ENCODE measurements around the gene PILRA. TPM values are rescaled to one million over a fixed set of nuclear protein-coding genes. Genes with fewer than 3 reads are reported as not detected.
A peak's percentile ranks its signal among the peaks of the same experiment; 100 is the strongest.

PILRA gene
- total RNA-seq, 2 experiments from 2014 or later = 0.68 TPM

- Mint-ChIP-seq H3K27ac (peak overlapping the region; percentile 99), H3K27me3 (peaks cover 11% of the 10 kb centered on the region), H3K4me3 (peak overlapping the region; percentile 98), H3K4me1 (peaks cover 42% of the 10 kb centered on the region), H3K9me3 (no peaks in the 10 kb centered on the region), H3K36me3 (peaks cover 49% of the 10 kb centered on the region)
- peak; percentile 100 for DNase-seq
These were observed 55.8 kb downstream of the PILRA start for GRCh38 chr7:100428967-100429636.

GRCh38 chr7:100429637-100430492 is 56.6 kb downstream of the PILRA start, which contains the start of gene MEPCE:
Gene MEPCE (plus strand): TSS chr7:100429831. CDS start chr7:100430019, 188 bp downstream.
- peak; percentile 95 for DNase-seq
- H3K9me3 Mint-ChIP-seq = no peaks in the 10 kb centered on the region
- peak within 1 kb of the TSS; percentile 99 for H3K27ac Mint-ChIP-seq
- H3K36me3 Mint-ChIP-seq = peaks cover 56% of the 10 kb centered on the region
- H3K4me1 Mint-ChIP-seq = peaks cover 50% of the 10 kb centered on the region
- peaks cover 11% of the 10 kb centered on the region for H3K27me3 Mint-ChIP-seq
- peak within 1 kb of the TSS; percentile 98 for H3K4me3 Mint-ChIP-seq

GRCh38 chr7:100430493-100431285 is 57.4 kb downstream of the PILRA start:
- peak; percentile 48 for DNase-seq
- Mint-ChIP-seq H3K4me1 (peaks cover 55% of the 10 kb centered on the region), H3K9me3 (no peaks in the 10 kb centered on the region), H3K27ac (peak overlapping the region; percentile 95), H3K4me3 (peak overlapping the region; percentile 93), H3K27me3 (peaks cover 11% of the 10 kb centered on the region), H3K36me3 (peaks cover 63% of the 10 kb centered on the region)

GRCh38 chr7:100431286-100431735 is 58.0 kb downstream of the PILRA start:
- Mint-ChIP-seq H3K4me1 (peaks cover 55% of the 10 kb centered on the region), H3K27ac (peak overlapping the region; percentile 95), H3K4me3 (peak overlapping the region; percentile 93), H3K9me3 (no peaks in the 10 kb centered on the region), H3K27me3 (peaks cover 11% of the 10 kb centered on the region), H3K36me3 (peaks cover 64% of the 10 kb centered on the region)
- DNase-seq = no peak

- DNase-seq = no peak
- Mint-ChIP-seq H3K27ac (peak overlapping the region; percentile 95), H3K27me3 (peaks cover 11% of the 10 kb centered on the region), H3K4me1 (peaks cover 55% of the 10 kb centered on the region), H3K9me3 (no peaks in the 10 kb centered on the region), H3K4me3 (peak overlapping the region; percentile 93), H3K36me3 (peaks cover 65% of the 10 kb centered on the region)
These were observed 58.8 kb downstream of the PILRA start for GRCh38 chr7:100432053-100432452.

- peak overlapping the region; percentile 93 for H3K4me3 Mint-ChIP-seq
- H3K27ac Mint-ChIP-seq = peak overlapping the region; percentile 95
- H3K36me3 Mint-ChIP-seq = peaks cover 64% of the 10 kb centered on the region
- DNase-seq = no peak
- H3K9me3 Mint-ChIP-seq = no peaks in the 10 kb centered on the region
- H3K4me1 Mint-ChIP-seq = peaks cover 55% of the 10 kb centered on the region
- peaks cover 11% of the 10 kb centered on the region for H3K27me3 Mint-ChIP-seq
These were observed 59.5 kb downstream of the PILRA start for GRCh38 chr7:100432621-100433275.

- H3K4me3 Mint-ChIP-seq = no peak overlapping the region
These were observed 59.9 kb downstream of the PILRA start for GRCh38 chr7:100433276-100433591.

GRCh38 chr7:100433592-100434296 is 60.5 kb downstream of the PILRA start:
- no peaks in the 10 kb centered on the region for H3K9me3 Mint-ChIP-seq
- peak overlapping the region; percentile 87 for H3K27ac Mint-ChIP-seq
- peaks cover 52% of the 10 kb centered on the region for H3K4me1 Mint-ChIP-seq
- H3K27me3 Mint-ChIP-seq = peaks cover 8% of the 10 kb centered on the region
- H3K4me3 Mint-ChIP-seq = peak overlapping the region; percentile 84
- no peak for DNase-seq
- peaks cover 56% of the 10 kb centered on the region for H3K36me3 Mint-ChIP-seq

More at GRCh38 chr7:100433276-100433591, 59.9 kb downstream of the PILRA start:
- no peaks in the 10 kb centered on the region for H3K9me3 Mint-ChIP-seq
- H3K4me1 Mint-ChIP-seq = peaks cover 55% of the 10 kb centered on the region
- peaks cover 11% of the 10 kb centered on the region for H3K27me3 Mint-ChIP-seq
- peak overlapping the region; percentile 87 for H3K27ac Mint-ChIP-seq
- DNase-seq = no peak
- peaks cover 60% of the 10 kb centered on the region for H3K36me3 Mint-ChIP-seq

- no peaks in the 10 kb centered on the region for H3K9me3 Mint-ChIP-seq
- H3K36me3 Mint-ChIP-seq = peaks cover 52% of the 10 kb centered on the region
- peak overlapping the region; percentile 87 for H3K27ac Mint-ChIP-seq
- no peak for DNase-seq
- H3K27me3 Mint-ChIP-seq = peaks cover 3% of the 10 kb centered on the region
- peaks cover 48% of the 10 kb centered on the region for H3K4me1 Mint-ChIP-seq
- H3K4me3 Mint-ChIP-seq = peak overlapping the region; percentile 84
These were observed 61.2 kb downstream of the PILRA start for GRCh38 chr7:100434297-100435144.

- peak; percentile 55 for DNase-seq
- Mint-ChIP-seq H3K36me3 (peaks cover 45% of the 10 kb centered on the region), H3K9me3 (no peaks in the 10 kb centered on the region), H3K4me1 (peaks cover 43% of the 10 kb centered on the region), H3K27ac (peak overlapping the region; percentile 97), H3K27me3 (no peaks in the 10 kb centered on the region), H3K4me3 (peak overlapping the region; percentile 90)
These were observed 62.4 kb downstream of the PILRA start for GRCh38 chr7:100435401-100436304.

GRCh38 chr7:100437150-100438100 is 64.1 kb downstream of the PILRA start:
- no peaks in the 10 kb centered on the region for H3K9me3 Mint-ChIP-seq
- H3K36me3 Mint-ChIP-seq = peaks cover 32% of the 10 kb centered on the region
- peak overlapping the region; percentile 7 for H3K4me3 Mint-ChIP-seq
- peaks cover 30% of the 10 kb centered on the region for H3K4me1 Mint-ChIP-seq
- no peak overlapping the region for H3K27ac Mint-ChIP-seq
- no peaks in the 10 kb centered on the region for H3K27me3 Mint-ChIP-seq
- no peak for DNase-seq
